ENCODE data around the gene NSUN7.

NSUN7 gene

GRCh38 chr4:40822420-40823166, 72.8 kb downstream of the NSUN7 start:
- DNase-seq, result no peak

- DNase-seq, result no peak
Measured at GRCh38 chr4:40825014-40825838, 75.5 kb downstream of the NSUN7 start.

- DNase-seq, result no peak
Measured at GRCh38 chr4:40826821-40827220, 77.1 kb downstream of the NSUN7 start.

- DNase-seq, result no peak
Measured at GRCh38 chr4:40827758-40828157, 78.0 kb downstream of the NSUN7 start.

GRCh38 chr4:40828661-40829060, 78.9 kb downstream of the NSUN7 start:
- DNase-seq, result no peak

- no peak for DNase-seq
Measured at GRCh38 chr4:40829586-40829985, 79.8 kb downstream of the NSUN7 start.

- DNase-seq, result no peak
Measured at GRCh38 chr4:40831146-40831907, 81.6 kb downstream of the NSUN7 start.

- DNase-seq, result no peak
Measured at GRCh38 chr4:40832175-40832574, 82.4 kb downstream of the NSUN7 start.

- no peak for DNase-seq
Measured at GRCh38 chr4:40833212-40833611, 83.5 kb downstream of the NSUN7 start.

- no peak for DNase-seq
Measured at GRCh38 chr4:40837094-40837870, 87.5 kb downstream of the NSUN7 start.

- DNase-seq, result no peak
Measured at GRCh38 chr4:40838742-40839141, 89.0 kb downstream of the NSUN7 start.

GRCh38 chr4:40840255-40840984, 90.7 kb downstream of the NSUN7 start:
- DNase-seq, result no peak

GRCh38 chr4:40840985-40841571, 91.3 kb downstream of the NSUN7 start:
- DNase-seq, result peak; percentile 55

- no peak for DNase-seq
Measured at GRCh38 chr4:40842318-40842717, 92.6 kb downstream of the NSUN7 start.

GRCh38 chr4:40842725-40843423, 93.1 kb downstream of the NSUN7 start:
- DNase-seq, result no peak

- DNase-seq, result peak; percentile 3
Measured at GRCh38 chr4:40843696-40844095, 93.9 kb downstream of the NSUN7 start.

- no peak for DNase-seq
Measured at GRCh38 chr4:40844261-40844660, 94.5 kb downstream of the NSUN7 start.

- no peak for DNase-seq
Measured at GRCh38 chr4:40845154-40845835, 95.5 kb downstream of the NSUN7 start.

- DNase-seq, result no peak
Measured at GRCh38 chr4:40846532-40846931, 96.8 kb downstream of the NSUN7 start.

GRCh38 chr4:40848251-40848650, 98.5 kb downstream of the NSUN7 start:
- no peak for DNase-seq
